Spleen (tissue), 7 donors: ENCODE data around the gene ROGDI.

Experiments used
- POLR2A ChIP-seq, 3 donors: fragments of 450-650 bp; IDR thresholded peaks; one replicate each; pipeline ENCODE4 v1.5.1; 2017; ENCODE audit warnings: antibody characterized with exemption in 3 of 3, mild to moderate bottlenecking in 1 of 3
- POLR2AphosphoS5 ChIP-seq, 3 donors: sonication (generic); formaldehyde crosslinking; IDR thresholded peaks; one replicate each; pipeline ENCODE4 v1.5.1; 2017; ENCODE audit warnings: antibody characterized with exemption in 3 of 3
- TF ChIP-seq, protein P1 (sequence below), 11 experiments: fragments of 200-600 bp in 7 of 11; fragments of 450-650 bp in 4 of 11; sonication (generic) in 4 of 11; IDR thresholded peaks in 8 of 11; conservative IDR thresholded peaks in 3 of 11; 1 replicate in 7 of 11; 2 replicates in 4 of 11; pipeline versions ENCODE4 v1.4.0 to v1.8.0; 2016 to 2021; ENCODE audit warnings: antibody characterized with exemption in 11 of 11, inconsistent platforms in 4 of 11, mild to moderate bottlenecking in 1 of 11
- donor health status: DM: no; HTN: no; CAD: no; lungs with moderate emphysema.
- donor health status: DM: no; HTN: no; CAD: no.
- donor health status: DM: no; HTN: no; CAD: no.

DNA sequence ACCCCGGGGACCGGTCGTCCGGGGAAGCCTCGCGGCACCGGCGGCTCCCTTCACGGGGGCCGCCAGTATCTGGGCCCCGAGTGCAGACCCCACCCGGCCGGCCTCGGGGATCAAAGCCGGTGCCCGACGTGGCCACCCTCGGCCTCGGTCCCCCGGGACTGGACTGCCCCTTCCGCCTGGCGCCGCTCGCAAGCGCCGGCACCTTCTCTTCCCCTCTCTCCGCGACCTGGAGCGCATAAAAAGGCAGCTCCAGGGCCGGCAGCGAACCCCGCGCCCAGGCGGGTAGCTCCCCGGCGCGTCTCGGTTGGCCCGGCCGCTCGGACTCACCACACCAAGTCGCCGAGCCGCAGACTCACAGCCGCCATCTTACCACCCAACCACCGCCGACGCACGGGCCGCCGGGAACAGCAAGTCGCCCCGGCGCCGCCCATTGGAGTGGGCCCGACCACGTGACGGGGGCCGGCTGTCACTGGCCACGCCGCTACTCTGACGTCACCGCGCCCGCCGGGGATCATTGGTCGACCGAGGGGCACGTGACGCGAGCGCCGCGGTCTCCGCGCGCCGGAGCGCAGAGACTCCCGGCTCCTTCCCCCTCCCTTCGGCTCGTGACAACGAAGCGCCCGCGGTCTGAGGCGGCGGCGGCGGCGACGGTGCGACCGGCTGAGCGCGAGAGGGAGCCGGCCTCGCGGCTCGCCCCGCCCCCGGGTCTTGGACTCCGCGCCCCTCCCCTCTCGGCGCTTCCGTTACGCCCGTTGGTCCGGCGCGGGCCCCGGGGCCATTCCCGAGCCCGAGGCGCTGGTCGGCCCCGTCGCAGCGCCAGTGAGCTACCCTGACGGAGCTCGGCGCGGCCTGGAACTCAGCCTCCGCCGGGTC lies 44.7 kb upstream of the ROGDI start, which contains the start of the genes GLYR1 and UBN1:
- TF ChIP-seq, protein P1, sequence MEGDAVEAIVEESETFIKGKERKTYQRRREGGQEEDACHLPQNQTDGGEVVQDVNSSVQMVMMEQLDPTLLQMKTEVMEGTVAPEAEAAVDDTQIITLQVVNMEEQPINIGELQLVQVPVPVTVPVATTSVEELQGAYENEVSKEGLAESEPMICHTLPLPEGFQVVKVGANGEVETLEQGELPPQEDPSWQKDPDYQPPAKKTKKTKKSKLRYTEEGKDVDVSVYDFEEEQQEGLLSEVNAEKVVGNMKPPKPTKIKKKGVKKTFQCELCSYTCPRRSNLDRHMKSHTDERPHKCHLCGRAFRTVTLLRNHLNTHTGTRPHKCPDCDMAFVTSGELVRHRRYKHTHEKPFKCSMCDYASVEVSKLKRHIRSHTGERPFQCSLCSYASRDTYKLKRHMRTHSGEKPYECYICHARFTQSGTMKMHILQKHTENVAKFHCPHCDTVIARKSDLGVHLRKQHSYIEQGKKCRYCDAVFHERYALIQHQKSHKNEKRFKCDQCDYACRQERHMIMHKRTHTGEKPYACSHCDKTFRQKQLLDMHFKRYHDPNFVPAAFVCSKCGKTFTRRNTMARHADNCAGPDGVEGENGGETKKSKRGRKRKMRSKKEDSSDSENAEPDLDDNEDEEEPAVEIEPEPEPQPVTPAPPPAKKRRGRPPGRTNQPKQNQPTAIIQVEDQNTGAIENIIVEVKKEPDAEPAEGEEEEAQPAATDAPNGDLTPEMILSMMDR (IDR thresholded peaks at IDR 0.05 in 8 of 11, conservative IDR thresholded peaks at IDR 0.05 in 3 of 11): peak in 2 of 11 experiments; percentile 7 to 29
- peak in 1 of 3 donors; percentile 51 for TF ChIP-seq POLR2A (IDR thresholded peaks at IDR 0.05)
- peak; percentile 91 to 96 (median 96) for TF ChIP-seq POLR2AphosphoS5 (IDR thresholded peaks at IDR 0.05)
